ENCODE measurements around the gene AADACL2. TPM values are rescaled to one million over a fixed set of nuclear protein-coding genes. Genes with fewer than 3 reads are reported as not detected.
A peak's percentile ranks its signal among the peaks of the same experiment; 100 is the strongest.

AADACL2 gene
- total and polyA plus RNA-seq, 9 of the 15 experiments (the other 6 are each of a cell fraction or from before 2014, with no cell fraction given): not detected

DNA sequence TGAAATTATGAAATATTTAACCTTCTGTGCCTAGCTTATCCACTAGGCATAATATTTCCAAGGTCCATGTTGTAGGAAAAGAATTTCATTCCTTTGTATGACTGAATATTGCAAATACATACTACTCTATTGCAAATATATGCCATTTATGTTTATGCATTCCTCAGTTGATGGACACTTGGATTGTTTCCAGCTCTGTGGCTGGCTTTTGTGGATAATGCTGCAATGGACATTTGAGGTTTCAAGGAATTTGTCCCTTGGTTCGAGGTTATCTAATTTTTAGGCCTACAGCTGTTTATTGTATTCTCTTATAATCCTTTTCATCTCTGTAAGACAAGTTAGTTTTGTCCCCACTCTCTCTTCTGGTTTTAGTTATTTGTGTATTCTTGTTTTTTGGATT lies 7.7 kb upstream of the AADACL2 start (continued):
- TF ChIP-seq, protein P1, sequence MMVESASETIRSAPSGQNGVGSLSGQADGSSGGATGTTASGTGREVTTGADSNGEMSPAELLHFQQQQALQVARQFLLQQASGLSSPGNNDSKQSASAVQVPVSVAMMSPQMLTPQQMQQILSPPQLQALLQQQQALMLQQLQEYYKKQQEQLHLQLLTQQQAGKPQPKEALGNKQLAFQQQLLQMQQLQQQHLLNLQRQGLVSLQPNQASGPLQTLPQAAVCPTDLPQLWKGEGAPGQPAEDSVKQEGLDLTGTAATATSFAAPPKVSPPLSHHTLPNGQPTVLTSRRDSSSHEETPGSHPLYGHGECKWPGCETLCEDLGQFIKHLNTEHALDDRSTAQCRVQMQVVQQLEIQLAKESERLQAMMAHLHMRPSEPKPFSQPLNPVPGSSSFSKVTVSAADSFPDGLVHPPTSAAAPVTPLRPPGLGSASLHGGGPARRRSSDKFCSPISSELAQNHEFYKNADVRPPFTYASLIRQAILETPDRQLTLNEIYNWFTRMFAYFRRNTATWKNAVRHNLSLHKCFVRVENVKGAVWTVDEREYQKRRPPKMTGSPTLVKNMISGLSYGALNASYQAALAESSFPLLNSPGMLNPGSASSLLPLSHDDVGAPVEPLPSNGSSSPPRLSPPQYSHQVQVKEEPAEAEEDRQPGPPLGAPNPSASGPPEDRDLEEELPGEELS (CRISPR knock-in tag; IDR thresholded peaks at IDR 0.05; ENCODE audit: borderline replicate concordance): no peak
- TF ChIP-seq ZNF75A (CRISPR knock-in tag; IDR thresholded peaks at IDR 0.05) (no peak), HDAC8 (tag; IDR thresholded peaks at IDR 0.05) (no peak), NR2C1 (IDR thresholded peaks at IDR 0.05) (0 out of 2 replicates have a peak, but pooled peaks have one; percentile 27), NR2C1 (tag; IDR thresholded peaks at IDR 0.05) (no peak), ZNF121 (CRISPR knock-in tag; conservative IDR thresholded peaks at IDR 0.05) (no peak), ZNF408 (CRISPR knock-in tag; IDR thresholded peaks at IDR 0.05; ENCODE audit: low read depth) (no peak), POLR3G (IDR thresholded peaks at IDR 0.05; ENCODE audit: extremely low read depth, insufficient read length, insufficient replicate concordance) (no peak), ZC3H11A (IDR thresholded peaks at IDR 0.05; ENCODE audit: low read depth, low read length) (no peak), NCOA2 (IDR thresholded peaks at IDR 0.05; ENCODE audit: partially characterized antibody in 2 of 2) (peak; percentile 47 to 83), MYBL2 (IDR thresholded peaks at IDR 0.05; ENCODE audit: low read depth) (no peak), MYBL2 (CRISPR knock-in tag; IDR thresholded peaks at IDR 0.05; ENCODE audit: borderline replicate concordance) (no peak), ZNF133 (CRISPR knock-in tag; IDR thresholded peaks at IDR 0.05) (no peak)
- TF ChIP-seq, protein P2, sequence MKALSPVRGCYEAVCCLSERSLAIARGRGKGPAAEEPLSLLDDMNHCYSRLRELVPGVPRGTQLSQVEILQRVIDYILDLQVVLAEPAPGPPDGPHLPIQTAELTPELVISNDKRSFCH (CRISPR knock-in tag; IDR thresholded peaks at IDR 0.05): no peak
- TF ChIP-seq, protein P2 (tag; IDR thresholded peaks at IDR 0.05): 0 out of 2 replicates have a peak, but pooled peaks have one; percentile 29
- TF ChIP-seq, protein P3, sequence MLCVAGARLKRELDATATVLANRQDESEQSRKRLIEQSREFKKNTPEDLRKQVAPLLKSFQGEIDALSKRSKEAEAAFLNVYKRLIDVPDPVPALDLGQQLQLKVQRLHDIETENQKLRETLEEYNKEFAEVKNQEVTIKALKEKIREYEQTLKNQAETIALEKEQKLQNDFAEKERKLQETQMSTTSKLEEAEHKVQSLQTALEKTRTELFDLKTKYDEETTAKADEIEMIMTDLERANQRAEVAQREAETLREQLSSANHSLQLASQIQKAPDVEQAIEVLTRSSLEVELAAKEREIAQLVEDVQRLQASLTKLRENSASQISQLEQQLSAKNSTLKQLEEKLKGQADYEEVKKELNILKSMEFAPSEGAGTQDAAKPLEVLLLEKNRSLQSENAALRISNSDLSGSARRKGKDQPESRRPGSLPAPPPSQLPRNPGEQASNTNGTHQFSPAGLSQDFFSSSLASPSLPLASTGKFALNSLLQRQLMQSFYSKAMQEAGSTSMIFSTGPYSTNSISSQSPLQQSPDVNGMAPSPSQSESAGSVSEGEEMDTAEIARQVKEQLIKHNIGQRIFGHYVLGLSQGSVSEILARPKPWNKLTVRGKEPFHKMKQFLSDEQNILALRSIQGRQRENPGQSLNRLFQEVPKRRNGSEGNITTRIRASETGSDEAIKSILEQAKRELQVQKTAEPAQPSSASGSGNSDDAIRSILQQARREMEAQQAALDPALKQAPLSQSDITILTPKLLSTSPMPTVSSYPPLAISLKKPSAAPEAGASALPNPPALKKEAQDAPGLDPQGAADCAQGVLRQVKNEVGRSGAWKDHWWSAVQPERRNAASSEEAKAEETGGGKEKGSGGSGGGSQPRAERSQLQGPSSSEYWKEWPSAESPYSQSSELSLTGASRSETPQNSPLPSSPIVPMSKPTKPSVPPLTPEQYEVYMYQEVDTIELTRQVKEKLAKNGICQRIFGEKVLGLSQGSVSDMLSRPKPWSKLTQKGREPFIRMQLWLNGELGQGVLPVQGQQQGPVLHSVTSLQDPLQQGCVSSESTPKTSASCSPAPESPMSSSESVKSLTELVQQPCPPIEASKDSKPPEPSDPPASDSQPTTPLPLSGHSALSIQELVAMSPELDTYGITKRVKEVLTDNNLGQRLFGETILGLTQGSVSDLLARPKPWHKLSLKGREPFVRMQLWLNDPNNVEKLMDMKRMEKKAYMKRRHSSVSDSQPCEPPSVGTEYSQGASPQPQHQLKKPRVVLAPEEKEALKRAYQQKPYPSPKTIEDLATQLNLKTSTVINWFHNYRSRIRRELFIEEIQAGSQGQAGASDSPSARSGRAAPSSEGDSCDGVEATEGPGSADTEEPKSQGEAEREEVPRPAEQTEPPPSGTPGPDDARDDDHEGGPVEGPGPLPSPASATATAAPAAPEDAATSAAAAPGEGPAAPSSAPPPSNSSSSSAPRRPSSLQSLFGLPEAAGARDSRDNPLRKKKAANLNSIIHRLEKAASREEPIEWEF (CRISPR knock-in tag; IDR thresholded peaks at IDR 0.05): no peak
- TF ChIP-seq, protein P4, sequence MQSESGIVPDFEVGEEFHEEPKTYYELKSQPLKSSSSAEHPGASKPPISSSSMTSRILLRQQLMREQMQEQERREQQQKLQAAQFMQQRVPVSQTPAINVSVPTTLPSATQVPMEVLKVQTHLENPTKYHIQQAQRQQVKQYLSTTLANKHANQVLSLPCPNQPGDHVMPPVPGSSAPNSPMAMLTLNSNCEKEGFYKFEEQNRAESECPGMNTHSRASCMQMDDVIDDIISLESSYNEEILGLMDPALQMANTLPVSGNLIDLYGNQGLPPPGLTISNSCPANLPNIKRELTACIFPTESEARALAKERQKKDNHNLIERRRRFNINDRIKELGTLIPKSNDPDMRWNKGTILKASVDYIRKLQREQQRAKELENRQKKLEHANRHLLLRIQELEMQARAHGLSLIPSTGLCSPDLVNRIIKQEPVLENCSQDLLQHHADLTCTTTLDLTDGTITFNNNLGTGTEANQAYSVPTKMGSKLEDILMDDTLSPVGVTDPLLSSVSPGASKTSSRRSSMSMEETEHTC (IDR thresholded peaks at IDR 0.05): no peak
